ENCODE results near the gene MT1F.
"Not testable (repeated sequence)": the region's sequence is repeated elsewhere in the genome, so short reads cannot be mapped to it uniquely, and the experiment has no call there.

The MT1F gene

DNA sequence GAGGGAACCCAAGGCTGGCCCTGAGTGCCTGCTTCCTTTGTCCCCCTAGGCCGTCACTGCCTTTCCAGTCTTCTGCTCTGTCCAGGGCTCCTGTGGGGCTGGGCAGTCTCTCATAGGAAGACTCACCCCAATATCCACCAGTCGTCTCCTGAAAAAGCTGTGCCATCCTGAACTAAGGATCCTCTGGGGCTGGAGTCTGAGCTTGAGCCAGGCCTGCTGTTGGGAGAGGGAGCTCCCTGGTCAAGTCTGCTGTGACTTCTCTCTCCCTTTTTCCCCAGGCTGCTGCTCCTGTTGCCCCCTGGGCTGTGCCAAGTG is 12.8 kb downstream of the MT1F start:
- no peaks in the 10 kb centered on the region for H3K36me3 ChIP-seq
- peaks cover 39% of the 10 kb centered on the region for H4K20me1 ChIP-seq
- no peak for TF ChIP-seq Cebpa-rat (IDR thresholded peaks at IDR 0.05)
- H3K27me3 ChIP-seq: peaks cover 87% of the 10 kb centered on the region
- no peak overlapping the region for H3K4me3 ChIP-seq
- H3K9ac ChIP-seq: no peak overlapping the region
- H3K4me1 ChIP-seq: peaks cover 66% of the 10 kb centered on the region
- H3K27ac ChIP-seq: no peak overlapping the region
- H3K4me2 ChIP-seq: no peak overlapping the region
- no peaks in the 10 kb centered on the region for H3K9me3 ChIP-seq

DNA sequence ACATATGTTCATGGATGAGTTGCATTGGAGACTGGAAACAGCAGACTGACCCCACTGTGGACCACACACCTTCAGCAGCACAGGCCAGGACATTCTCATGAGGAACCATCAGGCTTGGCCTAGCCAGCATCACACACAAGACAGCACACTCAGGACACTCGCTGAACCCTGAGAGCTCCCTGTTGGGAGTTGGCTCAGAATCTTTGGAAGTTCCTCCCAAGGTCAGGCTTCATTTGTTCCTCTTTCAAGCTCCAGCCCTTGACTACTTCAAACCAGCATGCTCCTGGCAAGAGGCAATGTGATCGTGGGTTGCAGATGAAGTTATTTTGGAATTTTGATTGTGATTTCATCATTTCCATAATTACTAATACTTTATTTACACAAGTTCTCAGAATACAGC is 13.9 kb downstream of the MT1F start:
- H3K4me3 ChIP-seq: not testable (repeated sequence)
- H3K4me1 ChIP-seq: peaks cover 76% of the 10 kb centered on the region
- H3K27me3 ChIP-seq: peaks cover 87% of the 10 kb centered on the region

DNA sequence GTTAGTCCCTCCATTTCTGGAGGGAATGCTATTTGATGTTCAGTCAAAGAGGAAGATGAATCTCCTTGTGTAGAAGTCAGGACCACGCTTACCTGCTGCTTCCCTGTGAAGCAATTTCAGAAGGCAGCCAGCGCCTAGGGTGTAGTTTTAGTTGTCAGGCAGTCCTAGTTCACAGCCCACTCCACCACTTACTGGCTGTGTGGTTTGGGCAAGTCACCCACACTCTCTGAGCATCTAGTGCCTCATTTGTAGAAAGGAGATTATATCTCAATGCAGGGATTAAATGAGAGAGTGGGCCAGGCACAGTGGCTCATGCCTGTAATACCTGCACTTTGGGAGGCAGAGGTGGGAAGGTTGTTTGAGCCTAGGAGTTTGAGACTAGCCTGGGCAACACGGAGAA is 14.4 kb downstream of the MT1F start:
- H3K27ac ChIP-seq, H3K9me3 ChIP-seq, H3K4me3 ChIP-seq, H3K36me3 ChIP-seq, H3K9ac ChIP-seq: not testable (repeated sequence)
- peak overlapping the region; percentile 89 for H3K4me2 ChIP-seq
- H4K20me1 ChIP-seq: peaks cover 36% of the 10 kb centered on the region
- H3K4me1 ChIP-seq: peaks cover 79% of the 10 kb centered on the region
- H3K27me3 ChIP-seq: peaks cover 87% of the 10 kb centered on the region

More for the DNA sequence above, 13.9 kb downstream of the MT1F start:
- H3K9me3 ChIP-seq, H3K9ac ChIP-seq, H3K36me3 ChIP-seq, H3K27ac ChIP-seq: not testable (repeated sequence)
- peaks cover 39% of the 10 kb centered on the region for H4K20me1 ChIP-seq
- peak overlapping the region; percentile 89 for H3K4me2 ChIP-seq

DNA sequence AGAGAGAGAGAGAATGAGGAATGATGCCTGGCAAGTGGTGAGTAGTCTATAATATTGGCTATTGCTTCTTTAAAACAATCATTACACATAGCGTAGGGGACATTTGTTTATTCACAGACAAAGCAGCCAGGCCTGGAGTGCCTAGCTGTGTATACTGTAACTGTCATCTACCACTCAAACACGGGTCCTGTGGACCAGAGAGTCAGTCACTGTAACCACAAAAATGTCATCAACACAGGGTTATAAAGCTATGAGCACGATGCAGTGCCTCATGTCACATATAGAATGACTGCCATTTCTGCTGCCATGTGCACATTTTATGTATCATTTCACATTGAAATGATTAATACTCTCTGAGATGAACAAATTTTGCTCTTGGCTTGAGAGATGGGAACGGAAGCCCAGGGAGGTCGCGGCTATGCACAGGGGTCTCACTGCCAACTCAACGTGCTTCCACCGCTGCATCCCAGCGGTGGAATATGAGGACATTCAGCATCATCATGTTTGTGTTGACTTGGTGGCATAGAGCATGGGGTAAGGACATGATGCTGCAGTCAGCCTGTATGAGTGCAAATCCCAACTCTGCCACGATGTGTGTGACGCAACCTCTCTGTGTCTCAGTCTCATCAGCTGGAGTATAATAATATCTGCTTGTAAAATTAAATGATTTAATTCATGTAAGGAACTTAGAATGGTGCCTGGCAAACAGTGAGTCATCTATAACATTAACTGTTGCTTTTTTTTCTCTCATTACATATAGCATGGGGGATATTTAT is 15.2 kb downstream of the MT1F start:
- peak overlapping the region; percentile 89 for H3K4me2 ChIP-seq
- TF ChIP-seq Cebpa-rat (IDR thresholded peaks at IDR 0.05): peak; percentile 73
- peaks cover 29% of the 10 kb centered on the region for H4K20me1 ChIP-seq
- no peaks in the 10 kb centered on the region for H3K36me3 ChIP-seq
- H3K9ac ChIP-seq: peak overlapping the region; percentile 71; the same call in 1 of the 2 replicates
- H3K4me3 ChIP-seq: no peak overlapping the region
- no peaks in the 10 kb centered on the region for H3K9me3 ChIP-seq
- H3K27me3 ChIP-seq: peaks cover 83% of the 10 kb centered on the region
- no peak overlapping the region for H3K27ac ChIP-seq
- H3K4me1 ChIP-seq: peaks cover 79% of the 10 kb centered on the region

DNA sequence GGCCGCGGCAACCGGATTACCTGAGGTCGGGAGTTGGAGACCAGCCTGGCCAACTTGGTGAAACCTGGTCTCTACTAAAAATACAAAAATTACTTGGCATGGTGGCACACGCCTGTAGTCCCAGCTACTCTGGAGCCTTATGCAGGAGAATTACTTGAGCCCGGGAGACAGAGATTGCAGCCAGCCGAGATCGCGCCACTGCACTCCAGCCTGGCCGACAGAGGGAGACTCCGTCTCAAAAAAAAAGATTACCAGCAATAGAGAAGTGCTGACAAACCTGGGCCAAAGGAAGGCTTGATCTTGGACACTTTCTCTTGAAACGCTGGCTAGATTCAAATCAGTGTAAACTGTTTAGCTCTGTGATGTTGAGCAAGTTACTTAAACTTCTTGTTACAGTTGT is 16.2 kb downstream of the MT1F start:
- H3K4me2 ChIP-seq: peak overlapping the region; percentile 89
- H3K4me1 ChIP-seq: peaks cover 73% of the 10 kb centered on the region
- peaks cover 19% of the 10 kb centered on the region for H4K20me1 ChIP-seq
- TF ChIP-seq Cebpa-rat (IDR thresholded peaks at IDR 0.05): no peak
- H3K4me3 ChIP-seq: 0 out of 2 replicates have a peak overlapping the region, but pooled peaks have one; percentile 25
- H3K27ac ChIP-seq: peak overlapping the region; percentile 82
- peaks cover 74% of the 10 kb centered on the region for H3K27me3 ChIP-seq
- H3K36me3 ChIP-seq: no peaks in the 10 kb centered on the region
- no peaks in the 10 kb centered on the region for H3K9me3 ChIP-seq
- H3K9ac ChIP-seq: peak overlapping the region; percentile 71; the same call in 1 of the 2 replicates

DNA sequence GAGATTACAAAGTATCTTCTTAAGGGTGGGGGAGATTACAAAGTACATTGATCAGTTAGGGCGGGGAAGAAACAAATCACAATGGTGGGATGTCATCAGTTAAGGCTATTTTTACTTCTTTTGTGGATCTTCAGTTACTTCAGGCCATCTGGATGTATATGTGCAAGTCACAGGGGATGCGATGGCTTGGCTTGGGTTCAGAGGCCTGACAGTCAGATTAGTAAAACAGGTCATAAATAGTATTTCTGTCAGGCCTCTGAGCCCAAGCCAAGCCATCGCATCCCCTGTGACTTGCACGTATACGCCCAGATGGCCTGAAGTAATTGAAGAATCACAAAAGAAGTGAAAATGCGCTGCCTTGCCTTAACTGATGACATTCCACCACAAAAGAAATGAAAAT is 16.8 kb downstream of the MT1F start:
- not testable (repeated sequence) for H3K36me3 ChIP-seq, H3K9me3 ChIP-seq
- Histone ChIP-seq H4K20me1 (peaks cover 12% of the 10 kb centered on the region; the same call in 1 of the 2 replicates), H3K4me3 (peak overlapping the region; percentile 65; the same call in 1 of the 2 replicates), H3K4me2 (peak overlapping the region; percentile 89), H3K27ac (peak overlapping the region; percentile 88), H3K4me1 (peaks cover 67% of the 10 kb centered on the region), H3K27me3 (peaks cover 67% of the 10 kb centered on the region), H3K9ac (peak overlapping the region; percentile 82)

DNA sequence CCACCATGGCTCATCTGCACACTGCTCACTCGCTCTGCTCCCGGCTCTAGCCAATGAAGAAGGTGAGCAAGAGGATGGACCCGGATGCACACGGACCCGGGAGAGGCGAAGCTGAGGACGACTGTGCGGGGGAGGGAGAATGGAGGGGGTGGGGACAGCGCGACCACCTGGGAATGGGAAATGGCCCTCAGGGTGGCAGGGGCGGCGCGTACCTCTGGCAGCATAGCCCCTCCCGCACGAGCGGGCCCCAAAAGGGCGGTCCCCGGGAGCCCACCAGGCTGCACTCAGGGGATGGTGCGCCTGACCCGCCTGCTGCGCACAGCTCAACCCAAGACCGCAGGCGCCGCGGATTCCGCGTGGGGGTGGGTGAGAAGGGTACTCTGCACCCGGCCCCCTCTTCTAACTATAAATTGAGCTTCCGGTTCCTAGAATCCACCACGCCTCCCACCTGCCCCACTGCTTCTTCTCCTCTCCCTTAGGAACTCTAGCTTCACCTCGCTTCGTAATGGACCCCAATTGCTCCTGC is 18.0 kb downstream of the MT1F start:
- H3K27me3 ChIP-seq: peaks cover 55% of the 10 kb centered on the region
- H3K27ac ChIP-seq: peak overlapping the region; percentile 88
- H3K9me3 ChIP-seq: no peaks in the 10 kb centered on the region
- peak overlapping the region; percentile 82 for H3K9ac ChIP-seq
- peak overlapping the region; percentile 65 for H3K4me3 ChIP-seq
- no peak for TF ChIP-seq Cebpa-rat (IDR thresholded peaks at IDR 0.05)
- no peaks in the 10 kb centered on the region for H3K36me3 ChIP-seq
- H3K4me2 ChIP-seq: peak overlapping the region; percentile 89
- H4K20me1 ChIP-seq: peaks cover under 1% of the 10 kb centered on the region; the same call in 1 of the 2 replicates
- peaks cover 65% of the 10 kb centered on the region for H3K4me1 ChIP-seq

DNA sequence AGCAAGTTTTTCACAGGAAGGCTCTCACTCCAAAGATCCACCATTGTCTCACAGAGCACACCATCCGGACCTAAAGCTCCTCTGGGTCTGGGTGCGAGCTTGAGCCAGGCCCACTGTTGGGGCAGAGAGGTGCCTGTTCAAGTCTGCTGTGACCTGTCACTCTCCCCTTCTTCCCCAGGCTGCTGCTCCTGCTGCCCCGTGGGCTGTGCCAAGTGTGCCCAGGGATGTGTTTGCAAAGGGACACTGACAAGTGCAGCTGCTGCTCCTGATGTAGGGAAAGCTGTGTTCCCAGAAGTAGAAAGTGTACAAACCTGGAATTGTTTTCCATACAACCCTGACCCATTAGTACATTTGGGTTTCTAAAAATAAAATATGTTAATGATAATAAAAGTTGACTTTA is 19.7 kb downstream of the MT1F start:
- Histone ChIP-seq H3K9me3 (no peaks in the 10 kb centered on the region), H3K27me3 (peaks cover 38% of the 10 kb centered on the region)

DNA sequence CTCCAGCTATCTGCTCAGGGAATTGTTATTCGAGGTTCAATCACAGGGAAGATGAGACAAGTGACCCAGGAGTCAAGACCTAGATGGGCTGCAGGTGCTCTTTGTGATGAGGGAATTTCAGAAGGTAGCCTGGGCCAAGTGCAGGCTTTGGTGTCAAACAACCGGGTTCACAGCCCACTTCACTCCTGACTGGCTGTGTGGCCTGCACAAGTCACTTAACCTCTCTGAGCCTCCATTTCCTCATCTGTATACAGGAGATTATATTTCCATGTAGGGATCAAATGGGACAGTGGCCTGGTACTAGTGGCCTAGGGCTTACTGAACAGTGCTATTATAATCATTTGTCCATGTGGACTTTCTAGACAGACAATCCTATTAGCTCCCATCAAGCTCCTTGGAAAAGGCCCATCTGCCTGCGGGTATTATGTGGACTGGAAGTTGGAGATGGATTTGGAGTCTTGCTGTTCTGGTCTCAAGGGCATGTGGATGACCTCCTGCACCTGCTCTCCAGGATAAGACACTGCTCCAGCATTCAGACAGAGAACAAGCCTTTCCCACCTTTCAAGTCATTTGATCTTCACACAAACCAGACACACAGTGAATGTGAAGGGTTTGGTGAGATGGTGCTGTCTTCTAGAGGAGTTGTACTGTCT is 21.4 kb downstream of the MT1F start:
- Histone ChIP-seq H3K4me1 (peaks cover 69% of the 10 kb centered on the region), H3K9ac (no peak overlapping the region), H3K27me3 (peaks cover 28% of the 10 kb centered on the region), H3K9me3 (no peaks in the 10 kb centered on the region), H3K36me3 (peaks cover 5% of the 10 kb centered on the region; the same call in 1 of the 2 replicates), H3K4me3 (no peak overlapping the region), H3K27ac (no peak overlapping the region), H4K20me1 (no peaks in the 10 kb centered on the region), H3K4me2 (no peak overlapping the region)
- TF ChIP-seq Cebpa-rat (IDR thresholded peaks at IDR 0.05): no peak

More for the DNA sequence above, 19.7 kb downstream of the MT1F start:
- Histone ChIP-seq H3K4me3 (no peak overlapping the region), H3K4me1 (peaks cover 69% of the 10 kb centered on the region), H4K20me1 (no peaks in the 10 kb centered on the region), H3K4me2 (no peak overlapping the region; the same call in 1 of the 2 replicates), H3K9ac (no peak overlapping the region), H3K36me3 (no peaks in the 10 kb centered on the region), H3K27ac (no peak overlapping the region)
- no peak for TF ChIP-seq Cebpa-rat (IDR thresholded peaks at IDR 0.05)

DNA sequence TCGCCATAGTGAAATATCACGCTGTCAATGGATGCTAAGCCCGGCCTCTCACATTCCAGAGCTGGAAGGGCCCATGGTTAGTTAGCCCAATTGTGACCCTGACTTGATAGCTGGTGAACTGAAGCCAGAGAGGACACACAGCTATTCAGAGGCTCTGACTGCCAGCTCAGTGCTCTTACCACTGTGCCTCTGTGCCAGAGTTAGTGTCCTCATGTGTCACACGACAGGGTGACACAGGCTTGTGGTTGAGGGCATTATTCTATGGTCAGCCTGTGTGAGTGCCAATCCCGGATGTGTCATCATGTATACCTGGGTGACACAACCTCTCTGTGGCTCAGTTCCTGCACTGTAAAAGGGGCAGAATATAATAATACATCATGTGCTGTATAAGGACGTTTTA is 22.1 kb downstream of the MT1F start:
- H3K4me3 ChIP-seq: no peak overlapping the region
- H3K27me3 ChIP-seq: peaks cover 27% of the 10 kb centered on the region
- H3K9me3 ChIP-seq: no peaks in the 10 kb centered on the region
- TF ChIP-seq Cebpa-rat (IDR thresholded peaks at IDR 0.05): no peak
- no peak overlapping the region for H3K4me2 ChIP-seq
- H3K9ac ChIP-seq: no peak overlapping the region
- H3K4me1 ChIP-seq: peaks cover 72% of the 10 kb centered on the region
- H3K36me3 ChIP-seq: peaks cover 5% of the 10 kb centered on the region; the same call in 1 of the 2 replicates
- H3K27ac ChIP-seq: no peak overlapping the region
- no peaks in the 10 kb centered on the region for H4K20me1 ChIP-seq

Data from BLaER1 (cell line).